Fibroblast of villous mesenchyme (primary cell): ENCODE data around the gene CHRNG. TPM values are rescaled to one million over a fixed set of nuclear protein-coding genes. Genes with fewer than 3 reads are reported as not detected.

Source experiments
- DNase-seq: peaks from one replicate; pipeline ENCODE4 v3.0.0-alpha.2; 2010; ENCODE audit warnings: low read depth
- H3K4me3 ChIP-seq: 2 replicates; pipeline ENCODE4 v1.5.1; 2011; ENCODE audit warnings: low read depth, mild to moderate bottlenecking, low read length
- CTCF ChIP-seq: IDR thresholded peaks from 2 replicates; pipeline ENCODE4 v1.5.1; 2012; ENCODE audit warnings: low read depth, mild to moderate bottlenecking, low read length; ENCODE audit not compliant: insufficient read depth
- total RNA-seq: library from RNA; depleted of rRNA; stranded (reverse); fragments of >200 nt; gene quantifications from 2 replicates; pipeline ENCODE4 v1.2.3, GENCODE V29; 2012

CHRNG gene
- total RNA-seq, 1 donor, result not detected

- DNase-seq, result no peak
- no peak overlapping the region for H3K4me3 ChIP-seq
- no peak for TF ChIP-seq CTCF
These were observed 16.7 kb upstream of the CHRNG start for GRCh38 chr2:232522623-232523401.

GRCh38 chr2:232523402-232523681, 16.1 kb upstream of the CHRNG start:
- DNase-seq, result no peak
- no peak for TF ChIP-seq CTCF
- no peak overlapping the region for H3K4me3 ChIP-seq

GRCh38 chr2:232523682-232524597, 15.6 kb upstream of the CHRNG start:
- DNase-seq, result peak; percentile 28

GRCh38 chr2:232524771-232525170, 14.7 kb upstream of the CHRNG start:
- no peak for TF ChIP-seq CTCF

More at GRCh38 chr2:232523682-232524597, 15.6 kb upstream of the CHRNG start:
- peak; percentile 17 for TF ChIP-seq CTCF
- peak overlapping the region; percentile 37 for H3K4me3 ChIP-seq

GRCh38 chr2:232525199-232525598, 14.3 kb upstream of the CHRNG start:
- TF ChIP-seq CTCF, result no peak
- DNase-seq, result no peak
- H3K4me3 ChIP-seq, result no peak overlapping the region

More at GRCh38 chr2:232524771-232525170, 14.7 kb upstream of the CHRNG start:
- no peak overlapping the region for H3K4me3 ChIP-seq
- DNase-seq, result no peak

GRCh38 chr2:232525791-232526371, 13.6 kb upstream of the CHRNG start, which contains the start of gene CHRND:
TSS of gene CHRND (plus strand) at chr2:232526160. CDS start at chr2:232526216, 56 bp downstream.
- H3K4me3 ChIP-seq, result no peak within 1 kb of the TSS
- no peak for DNase-seq

More at GRCh38 chr2:232525791-232526371, 13.6 kb upstream of the CHRNG start, which contains the start of gene CHRND:
- TF ChIP-seq CTCF, result no peak
